GM12878 (cell line): ENCODE results near the gene SLC1A7. TPM values are rescaled to one million over a fixed set of nuclear protein-coding genes. Genes with fewer than 3 reads are reported as not detected.

Experiments
- ATAC-seq: fragments of 200-7000 bp; cut with Tn5 transposase; 3 replicates; pipeline ENCODE4 v1.9.1; 2020; ENCODE audit warnings: mild to moderate bottlenecking, moderate library complexity
- BruUV-seq: library from RNA; stranded (reverse); fragments of 400-500 nt; replicated peaks from 2 replicates; lab custom pipeline; 2021; lab: Mats Ljungman, UMichigan
- CTCF ChIA-PET: fragments of 300-600 bp; sonication (Branson Sonifier 250); formaldehyde crosslinking; extraction: SDS; loops from one replicate; lab custom pipeline; 2021; ENCODE audit warnings: inconsistent platforms; lab: Yijun Ruan, JAX
- POLR2A ChIA-PET: fragments of 350-600 bp; formaldehyde crosslinking; extraction: SDS; loops from one replicate; lab custom pipeline; 2021; ENCODE audit warnings: inconsistent platforms; lab: Charles Lee
- RAD21 ChIA-PET: fragments of 300-600 bp; sonication (Branson Sonifier 250); formaldehyde crosslinking; loops from one replicate; lab custom pipeline; 2023; ENCODE audit warnings: antibody characterized with exemption; ENCODE audit not compliant: unreplicated experiment; lab: Charles Lee
- SMC1A ChIA-PET: fragments of 300-600 bp; sonication (Branson Sonifier 250); formaldehyde crosslinking; loops from one replicate; lab custom pipeline; 2023; ENCODE audit not compliant: unreplicated experiment, uncharacterized antibody; lab: Charles Lee
- DNase-seq: peaks from one replicate; pipeline ENCODE4 v3.0.0-alpha.2; 2011; ENCODE audit warnings: low read depth, low spot score
- FAIRE-seq: peaks from 3 replicates; lab custom pipeline; 2011; peaks lifted over from hg19 to GRCh38; lab: Jason Lieb, UNC
- H2AFZ ChIP-seq: 2 replicates; pipeline ENCODE4 v1.6.0; 2011; ENCODE audit warnings: low read depth, low read length, control low read depth; ENCODE audit not compliant: control insufficient read depth
- H3K27ac ChIP-seq: 2 replicates; pipeline ENCODE4 v1.5.1; 2011; ENCODE audit warnings: control low read depth; ENCODE audit not compliant: control insufficient read depth, insufficient read depth
- H3K27me3 ChIP-seq, 2 experiments: replicated peaks in 1 of 2; 2 replicates each; pipeline versions ENCODE4 v1.6.0 to v1.6.1; 2011; ENCODE audit warnings: low read length in 1 of 2; ENCODE audit not compliant: control insufficient read depth in 2 of 2, insufficient read depth in 2 of 2
- H3K36me3 ChIP-seq, 2 experiments: 2 replicates each; pipeline ENCODE4 v1.5.1; 2011; ENCODE audit warnings: low read length in 1 of 2; ENCODE audit not compliant: control insufficient read depth in 2 of 2, insufficient read depth in 2 of 2
- H3K4me1 ChIP-seq: 2 replicates; pipeline ENCODE4 v1.6.1; 2011; ENCODE audit warnings: mild to moderate bottlenecking, low read length, moderate library complexity, mixed read lengths; ENCODE audit not compliant: control insufficient read depth, insufficient read depth
- H3K4me2 ChIP-seq: 2 replicates; pipeline ENCODE4 v1.6.0; 2011; ENCODE audit warnings: control low read depth; ENCODE audit not compliant: control insufficient read depth, insufficient read depth
- H3K4me3 ChIP-seq: fragments of 200-600 bp; sonication (generic); 2 replicates; pipeline ENCODE4 v1.5.1; 2016
- H3K79me2 ChIP-seq: 2 replicates; pipeline ENCODE4 v1.6.0; 2011; ENCODE audit warnings: low read length; ENCODE audit not compliant: control insufficient read depth, insufficient read depth
- H3K9ac ChIP-seq: 2 replicates; pipeline ENCODE4 v1.8.0; 2011; ENCODE audit warnings: low read length, control low read depth, mixed read lengths; ENCODE audit not compliant: control insufficient read depth, insufficient read depth
- H3K9me3 ChIP-seq: replicated peaks from 3 replicates; pipeline ENCODE4 v1.5.1; 2011; ENCODE audit warnings: mild to moderate bottlenecking, low read length; ENCODE audit not compliant: control insufficient read depth, insufficient read depth
- H4K20me1 ChIP-seq: 2 replicates; pipeline ENCODE4 v1.6.0; 2011; ENCODE audit not compliant: control insufficient read depth, insufficient read depth
- BCL11A ChIP-seq: IDR thresholded peaks from 2 replicates; pipeline ENCODE4 v1.6.1; 2011; ENCODE audit warnings: low read depth, low read length
- DPF2 ChIP-seq: fragments of 450-650 bp; IDR thresholded peaks from 2 replicates; pipeline ENCODE4 v1.6.1; 2017; ENCODE audit warnings: mild to moderate bottlenecking
- EED ChIP-seq: sonication (generic); IDR thresholded peaks from 2 replicates; pipeline ENCODE4 v1.6.1; 2016; ENCODE audit warnings: antibody characterized with exemption, low read depth
- EZH2 ChIP-seq: IDR thresholded peaks from 2 replicates; pipeline ENCODE4 v1.6.1; 2012; ENCODE audit warnings: low read depth, mild to moderate bottlenecking, control low read depth, inconsistent platforms, low read length, borderline replicate concordance; ENCODE audit not compliant: control insufficient read depth
- JUND ChIP-seq: IDR thresholded peaks from 2 replicates; pipeline ENCODE4 v1.6.1; 2012; ENCODE audit warnings: low read depth, mild to moderate bottlenecking, low read length, improper control_type of control experiment, moderate library complexity
- LARP7 ChIP-seq: fragments of 450-650 bp; IDR thresholded peaks from 2 replicates; pipeline ENCODE4 v1.6.1; 2017; ENCODE audit warnings: mild to moderate bottlenecking
- MLLT1 ChIP-seq: fragments of 450-650 bp; IDR thresholded peaks from 2 replicates; pipeline ENCODE4 v1.6.1; 2016; ENCODE audit warnings: mild to moderate bottlenecking
- MYC ChIP-seq: IDR thresholded peaks from 2 replicates; pipeline ENCODE4 v1.6.1; 2011; ENCODE audit warnings: mild to moderate bottlenecking, low read length, moderate library complexity, inconsistent platforms; ENCODE audit not compliant: insufficient read depth, insufficient replicate concordance, insufficient read length, severe bottlenecking
- PML ChIP-seq: IDR thresholded peaks from 2 replicates; pipeline ENCODE4 v1.6.1; 2012; ENCODE audit warnings: low read length, inconsistent platforms
- SIX5 ChIP-seq: IDR thresholded peaks from 2 replicates; pipeline ENCODE4 v1.6.1; 2011; ENCODE audit warnings: mild to moderate bottlenecking, low read depth, low read length, moderate library complexity; ENCODE audit not compliant: severe bottlenecking
- SKIL ChIP-seq: fragments of 450-650 bp; IDR thresholded peaks from 2 replicates; pipeline ENCODE4 v1.6.1; 2017; ENCODE audit warnings: mild to moderate bottlenecking, low read depth, inconsistent platforms; ENCODE audit not compliant: poor library complexity, severe bottlenecking
- SP1 ChIP-seq: IDR thresholded peaks from one replicate; pipeline ENCODE4 v1.6.1; 2011; ENCODE audit warnings: low read depth, low read length
- STAT3 ChIP-seq: IDR thresholded peaks from 2 replicates; pipeline ENCODE4 v1.6.1; 2011; ENCODE audit warnings: low read depth, low read length, improper control_type of control experiment
- SUPT20H ChIP-seq: IDR thresholded peaks from 2 replicates; pipeline ENCODE4 v1.6.1; 2011; ENCODE audit warnings: low read depth, mild to moderate bottlenecking, low read length, moderate library complexity, borderline replicate concordance; ENCODE audit not compliant: control insufficient read depth
- WGBS: methylation state at CpG from one replicate; pipeline ENCODE4 v1.1.6; 2016; ENCODE audit warnings: low lambda C conversion rate; ENCODE audit not compliant: insufficient replicate concordance, insufficient coverage; ENCODE audit errors: missing lambda C conversion rate; 5-methylcytosine and 5-hydroxymethylcytosine counted together
- in situ Hi-C: fragments of 300-500 bp; cut with MboI; formaldehyde crosslinking; loops from 9 replicates; pipeline ENCODE4 v1.14.3; 2018; ENCODE audit warnings: mixed read lengths
- intact Hi-C: fragments of 100-400 bp; cut with micrococcal nuclease; formaldehyde crosslinking; loops from one replicate; pipeline ENCODE4 v1.14.2; 2022; ENCODE audit not compliant: unreplicated experiment
- polyA plus RNA-seq, 11 experiments: library from polyadenylated mRNA; depleted of rRNA in 4 of 11; unstranded in 6 of 11; stranded (reverse) in 5 of 11; fragments of >200 nt; fragmentation: Nextera tagmentation in 4 of 11; fragmentation: Illumina TruSeq in 1 of 11; extraction: Ambion mirVana in 4 of 11; extraction: Trizol in 1 of 11; gene quantifications; 1 replicate in 1 of 11; 2 replicates in 10 of 11; pipeline versions ENCODE4 v1.2.1 to v1.2.3, GENCODE V29; 2011 to 2016; ENCODE audit warnings: inconsistent platforms in 2 of 11, missing spikeins in 2 of 11, low read depth in 1 of 11
- total RNA-seq, 4 experiments: library from RNA; depleted of rRNA in 3 of 4; stranded (reverse); fragments of >200 nt in 3 of 4; fragmentation: Illumina TruSeq in 1 of 4; extraction: Trizol in 1 of 4; gene quantifications; 2 replicates each; pipeline versions ENCODE4 v1.2.1 to v1.2.3, GENCODE V29; 2013 to 2021

Gene SLC1A7
- total and polyA plus RNA-seq, 10 of the 15 experiments (the other 5 are each of a cell fraction or from before 2014, with no cell fraction given): not detected

DNA sequence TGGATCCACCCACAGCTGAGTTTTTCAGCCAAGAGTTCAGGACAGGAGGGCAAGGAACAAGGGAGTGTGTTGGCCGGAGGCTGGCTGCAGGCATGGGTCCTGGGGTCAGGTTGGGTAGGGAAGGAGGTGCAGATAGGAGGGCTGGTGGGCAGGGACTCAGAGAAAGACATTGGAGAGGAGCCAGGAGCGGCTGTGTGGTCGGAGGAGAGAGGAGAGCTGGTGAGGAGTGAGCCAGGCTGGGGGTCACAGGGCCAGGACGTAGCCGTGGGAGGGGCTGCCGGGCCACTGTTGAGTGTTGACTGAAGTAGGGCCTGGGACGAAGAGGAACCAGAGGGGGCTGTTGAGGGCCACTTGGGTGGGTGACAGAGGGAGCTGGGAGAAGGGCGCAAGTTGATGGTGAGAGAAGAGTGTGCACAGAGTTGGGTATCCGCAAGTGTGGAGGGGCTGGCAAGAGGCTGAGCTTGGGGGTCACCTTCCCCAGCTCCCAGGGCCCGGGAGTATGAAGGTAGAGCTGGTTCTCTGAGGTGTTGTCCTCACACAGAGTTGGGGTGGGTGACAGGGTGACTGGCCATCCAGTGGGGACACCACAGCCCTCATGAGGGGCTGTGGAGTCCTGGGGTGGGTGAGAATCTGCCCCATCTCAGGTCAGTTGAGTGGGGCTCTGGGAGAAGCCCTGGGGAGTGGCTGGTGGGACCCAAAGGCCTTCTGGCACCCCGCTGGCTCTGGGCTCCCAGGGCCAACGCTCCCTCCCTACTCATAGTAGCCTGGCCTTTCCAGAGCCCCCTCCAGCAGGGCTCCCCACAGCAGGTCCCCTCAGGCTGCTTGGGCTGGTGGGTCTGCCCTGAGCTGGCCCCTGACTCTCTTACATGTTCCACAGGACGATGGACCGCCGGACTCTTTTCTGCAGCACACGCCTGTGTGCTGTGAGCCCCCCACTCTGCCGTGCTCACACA is 58.5 kb downstream of the SLC1A7 start:
- ChIA-PET POLR2A (no interaction called here), SMC1A (no interaction called here), CTCF (no interaction called here), RAD21 (no interaction called here)
- in situ Hi-C loops (no loop called here), intact Hi-C loops (no loop called here)
- ATAC-seq (no peak), FAIRE-seq (no peak), DNase-seq (no peak)
- Histone ChIP-seq H3K4me2 (no peak overlapping the region), H4K20me1 (no peaks in the 10 kb centered on the region), H2AFZ (no peak overlapping the region), H3K27me3 (0 out of 4 replicates have a peak, but pooled peaks cover 0 to 2% of the 10 kb centered on the region in 2 experiments), H3K4me1 (no peaks in the 10 kb centered on the region), H3K36me3 (no peaks in the 10 kb centered on the region), H3K9me3 (no peaks in the 10 kb centered on the region), H3K9ac (no peak overlapping the region), H3K79me2 (no peaks in the 10 kb centered on the region), H3K4me3 (no peak overlapping the region), H3K27ac (no peak overlapping the region)
- TF ChIP-seq PML (no peak), DPF2 (no peak), SP1 (no peak), MLLT1 (no peak), LARP7 (no peak), BCL11A (no peak), EZH2 (no peak), STAT3 (no peak), MYC (no peak), SUPT20H (no peak), JUND (no peak), SKIL (no peak), SIX5 (no peak), EED (no peak)
- BruUV-seq: no TSS peak
- WGBS: 23% methylated on average over 16 of the region's 17 CpGs
